H1 (cell line): Measurements from ENCODE around the gene C2orf76. TPM values are rescaled to one million over a fixed set of nuclear protein-coding genes. Genes with fewer than 3 reads are reported as not detected.

ENCODE experiments used
- CTCF ChIA-PET: fragments of 300-600 bp; sonication (Branson Sonifier 250); formaldehyde crosslinking; loops from one replicate; lab custom pipeline; 2021; ENCODE audit not compliant: partially characterized antibody; lab: Charles Lee
- POLR2A ChIA-PET: fragments of 300-600 bp; sonication (Branson Sonifier 250); formaldehyde crosslinking; loops from one replicate; lab custom pipeline; 2021; ENCODE audit warnings: inconsistent platforms; ENCODE audit not compliant: partially characterized antibody; lab: Charles Lee
- DNase-seq, 2 experiments: peaks; one replicate each; pipeline versions ENCODE4 v3.0.0 to v3.0.0-alpha.2; 2010 to 2022; ENCODE audit warnings: low spot score in 2 of 2, low read depth in 1 of 2, mixed read lengths in 1 of 2
- FAIRE-seq: peaks from 2 replicates; lab custom pipeline; 2011; peaks lifted over from hg19 to GRCh38; lab: Jason Lieb, UNC
- H2AFZ ChIP-seq: 2 replicates; pipeline ENCODE4 v1.8.1; 2012; ENCODE audit warnings: low read length, inconsistent platforms
- H2AK5ac ChIP-seq: 2 replicates; pipeline ENCODE4 v1.6.1; 2013; ENCODE audit warnings: low read depth, low read length
- H2BK120ac ChIP-seq: replicated peaks from 2 replicates; pipeline ENCODE3; 2013; ENCODE audit warnings: low read depth, low read length, inconsistent platforms
- H2BK12ac ChIP-seq: 2 replicates; pipeline ENCODE4 v1.6.1; 2013; ENCODE audit warnings: low read depth, low read length
- H2BK15ac ChIP-seq: 2 replicates; pipeline ENCODE4 v1.6.1; 2013; ENCODE audit warnings: low read length
- H2BK20ac ChIP-seq: 2 replicates; pipeline ENCODE4 v1.6.1; 2013; ENCODE audit warnings: low read length
- H2BK5ac ChIP-seq: 2 replicates; pipeline ENCODE4 v1.6.1; 2013; ENCODE audit warnings: low read depth, low read length
- H3K14ac ChIP-seq: 2 replicates; pipeline ENCODE4 v1.6.1; 2013; ENCODE audit warnings: inconsistent platforms; ENCODE audit not compliant: insufficient read length
- H3K18ac ChIP-seq: 2 replicates; pipeline ENCODE4 v1.6.1; 2013; ENCODE audit warnings: low read length; ENCODE audit errors: extremely low read depth
- H3K23ac ChIP-seq: 2 replicates; pipeline ENCODE4 v1.6.1; 2013; ENCODE audit warnings: inconsistent platforms; ENCODE audit not compliant: insufficient read length
- H3K23me2 ChIP-seq: 2 replicates; pipeline ENCODE4 v1.6.1; 2013; ENCODE audit warnings: low read depth, low read length
- H3K27ac ChIP-seq: 2 replicates; pipeline ENCODE4 v1.6.1; 2011; ENCODE audit warnings: low read depth, low read length, inconsistent platforms
- H3K27me3 ChIP-seq, 4 experiments: replicated peaks in 1 of 4; 1 replicate in 1 of 4; 2 replicates in 3 of 4; pipeline versions ENCODE4 v1.6.1 to v1.8.1; 2011 to 2013; ENCODE audit warnings: low read length in 3 of 4, mild to moderate bottlenecking in 3 of 4, inconsistent platforms in 2 of 4, mixed read lengths in 2 of 4, moderate library complexity in 1 of 4; ENCODE audit not compliant: control insufficient read depth in 3 of 4, insufficient read depth in 3 of 4; ENCODE audit errors: extremely low read depth in 1 of 4
- H3K36me3 ChIP-seq, 4 experiments: 2 replicates each; pipeline versions ENCODE4 v1.6.1 to v1.8.1; 2011 to 2013; ENCODE audit warnings: mild to moderate bottlenecking in 4 of 4, low read length in 3 of 4, moderate library complexity in 2 of 4, control low read depth in 1 of 4, inconsistent platforms in 1 of 4; ENCODE audit not compliant: insufficient read depth in 4 of 4, control insufficient read depth in 2 of 4
- H3K4ac ChIP-seq: replicated peaks from 2 replicates; pipeline ENCODE3; 2013; ENCODE audit warnings: low read length, low read depth, mixed read lengths, inconsistent platforms; ENCODE audit not compliant: insufficient read length
- H3K4me1 ChIP-seq, 4 experiments: replicated peaks in 1 of 4; 1 replicate in 1 of 4; 2 replicates in 3 of 4; pipeline versions ENCODE4 v1.6.1 to v1.8.1; 2011 to 2013; ENCODE audit warnings: low read length in 3 of 4, inconsistent platforms in 2 of 4, mixed read lengths in 1 of 4; ENCODE audit not compliant: insufficient read depth in 4 of 4, control insufficient read depth in 3 of 4
- H3K4me2 ChIP-seq, 2 experiments: 2 replicates each; pipeline versions ENCODE4 v1.6.1 to v1.8.1; 2011 to 2013; ENCODE audit warnings: low read depth in 2 of 2, low read length in 2 of 2, control low read depth in 1 of 2, inconsistent platforms in 1 of 2, mild to moderate bottlenecking in 1 of 2; ENCODE audit not compliant: insufficient read depth in 1 of 2
- H3K4me3 ChIP-seq, 4 experiments: fragments of 200-600, 300-600 bp in 1 of 4; sonication (generic), shearing (Covaris generic), sonication (Bioruptor Twin) in 1 of 4; 2 replicates each; pipeline versions ENCODE4 v1.5.1 to v1.8.1; 2011 to 2016; ENCODE audit warnings: low read length in 4 of 4, low read depth in 3 of 4, control low read depth in 2 of 4, inconsistent platforms in 2 of 4, mild to moderate bottlenecking in 2 of 4, mixed read lengths in 1 of 4, moderate library complexity in 1 of 4; ENCODE audit not compliant: insufficient read depth in 2 of 4; ENCODE audit errors: extremely low read depth in 1 of 4
- H3K56ac ChIP-seq: replicated peaks from 2 replicates; pipeline ENCODE3; 2013; ENCODE audit warnings: low read depth, mild to moderate bottlenecking, mixed read lengths, low read length, inconsistent platforms; ENCODE audit not compliant: insufficient read length
- H3K79me1 ChIP-seq: 2 replicates; pipeline ENCODE4 v1.6.1; 2013; ENCODE audit warnings: low read depth, low read length, control low read depth
- H3K79me2 ChIP-seq, 2 experiments: 2 replicates each; pipeline versions ENCODE4 v1.6.1 to v1.8.1; 2012 to 2013; ENCODE audit warnings: low read length in 2 of 2, mild to moderate bottlenecking in 2 of 2, inconsistent platforms in 1 of 2; ENCODE audit not compliant: insufficient read depth in 2 of 2, control insufficient read depth in 1 of 2
- H3K9ac ChIP-seq, 4 experiments: replicated peaks in 1 of 4; 1 replicate in 1 of 4; 2 replicates in 3 of 4; pipeline versions ENCODE4 v1.6.1 to v1.8.1; 2011 to 2013; ENCODE audit warnings: low read depth in 3 of 4, low read length in 3 of 4, control low read depth in 2 of 4, mild to moderate bottlenecking in 2 of 4, moderate library complexity in 2 of 4, inconsistent platforms in 1 of 4; ENCODE audit errors: extremely low read depth in 1 of 4
- H3K9me3 ChIP-seq, 2 experiments: 2 replicates each; pipeline versions ENCODE4 v1.6.1 to v1.8.1; 2012 to 2013; ENCODE audit warnings: mild to moderate bottlenecking in 2 of 2, moderate library complexity in 2 of 2, control low read depth in 1 of 2, inconsistent platforms in 1 of 2, low read depth in 1 of 2, low read length in 1 of 2, mixed read lengths in 1 of 2; ENCODE audit not compliant: insufficient read depth in 2 of 2
- H4K20me1 ChIP-seq, 2 experiments: replicated peaks in 1 of 2; 2 replicates each; pipeline versions ENCODE3 to v1.8.1; 2011 to 2013; ENCODE audit warnings: inconsistent platforms in 2 of 2, low read length in 2 of 2, mild to moderate bottlenecking in 1 of 2; ENCODE audit not compliant: insufficient read depth in 2 of 2, control insufficient read depth in 1 of 2
- H4K5ac ChIP-seq: 2 replicates; pipeline ENCODE4 v1.6.1; 2013; ENCODE audit warnings: low read length, low read depth, mixed read lengths, inconsistent platforms; ENCODE audit not compliant: insufficient read length
- H4K8ac ChIP-seq: 2 replicates; pipeline ENCODE4 v1.8.0; 2013; ENCODE audit warnings: mild to moderate bottlenecking, moderate library complexity, low read length, inconsistent platforms; ENCODE audit not compliant: insufficient read depth; ENCODE audit errors: extremely low read depth
- H4K91ac ChIP-seq: replicated peaks from 2 replicates; pipeline ENCODE3; 2013; ENCODE audit warnings: low read length, mixed read lengths, inconsistent platforms; ENCODE audit not compliant: insufficient read length
- ASH2L ChIP-seq: fragments of 200-600, 300-600 bp; sonication (generic); IDR thresholded peaks from one replicate; pipeline ENCODE4 v1.7.1; 2017; ENCODE audit warnings: low read length
- CBX5 ChIP-seq: fragments of 300-800, 300-1000 bp; sonication (generic); IDR thresholded peaks from 2 replicates; pipeline ENCODE4 v1.7.1; 2016; ENCODE audit warnings: antibody characterized with exemption, low read length, low read depth
- CBX8 ChIP-seq: fragments of 300-800, 300-1000 bp; sonication (generic); IDR thresholded peaks from 2 replicates; pipeline ENCODE4 v1.7.1; 2016; ENCODE audit warnings: low read depth, low read length, borderline replicate concordance
- CREB1 ChIP-seq: IDR thresholded peaks from 2 replicates; pipeline ENCODE4 v1.6.1; 2012; ENCODE audit warnings: inconsistent platforms
- CTBP2 ChIP-seq: IDR thresholded peaks from 2 replicates; pipeline ENCODE4 v1.7.0; 2011; ENCODE audit warnings: borderline replicate concordance, mild to moderate bottlenecking, moderate library complexity, mixed read lengths, low read length; ENCODE audit not compliant: insufficient read depth, insufficient read length
- JUN ChIP-seq: IDR thresholded peaks from 2 replicates; pipeline ENCODE4 v1.6.1; 2011; ENCODE audit warnings: low read depth, mild to moderate bottlenecking, improper control_type of control experiment, low read length
- KDM4A ChIP-seq: IDR thresholded peaks from one replicate; pipeline ENCODE4 v1.7.1; 2012; ENCODE audit warnings: low read depth, mild to moderate bottlenecking, moderate library complexity, low read length, inconsistent platforms; ENCODE audit not compliant: severe bottlenecking
- MAX ChIP-seq: IDR thresholded peaks from 2 replicates; pipeline ENCODE4 v1.6.1; 2012; ENCODE audit warnings: inconsistent platforms
- NANOG ChIP-seq: IDR thresholded peaks from 2 replicates; pipeline ENCODE4 v1.6.1; 2011; ENCODE audit warnings: low read length, low read depth, mild to moderate bottlenecking, inconsistent platforms; ENCODE audit not compliant: insufficient read depth, poor library complexity, severe bottlenecking
- POLR2AphosphoS5 ChIP-seq: IDR thresholded peaks from 2 replicates; pipeline ENCODE4 v1.6.1; 2011; ENCODE audit warnings: low read depth, low read length
- POU5F1 ChIP-seq: IDR thresholded peaks from 2 replicates; pipeline ENCODE4 v1.6.1; 2011; ENCODE audit warnings: low read depth, mild to moderate bottlenecking, low read length, moderate library complexity
- RNF2 ChIP-seq: fragments of 200-900, 300-1000 bp; sonication (generic); IDR thresholded peaks from 2 replicates; pipeline ENCODE4 v1.7.1; 2016; ENCODE audit warnings: borderline replicate concordance, low read depth, mild to moderate bottlenecking, antibody characterized with exemption, low read length; ENCODE audit not compliant: poor library complexity, severe bottlenecking; ENCODE audit errors: missing control alignments
- SIN3A ChIP-seq, 2 experiments: IDR thresholded peaks in 1 of 2; conservative IDR thresholded peaks in 1 of 2; 2 replicates each; pipeline ENCODE4 v1.6.1; 2011 to 2012; ENCODE audit warnings: low read length in 2 of 2, improper control_type of control experiment in 1 of 2, low read depth in 1 of 2, mild to moderate bottlenecking in 1 of 2
- ZNF274 ChIP-seq: IDR thresholded peaks from 2 replicates; pipeline ENCODE4 v1.7.0; 2012; ENCODE audit warnings: low read length, borderline replicate concordance; ENCODE audit errors: extremely low read depth
- WGBS, 2 experiments: shearing (Covaris generic) in 1 of 2; methylation state at CpG; one replicate each; pipeline versions ENCODE4 v1.1.6 to v1.1.7; 2013 to 2015; ENCODE audit warnings: low lambda C conversion rate in 2 of 2, mixed read lengths in 2 of 2, inconsistent platforms in 1 of 2, low coverage in 1 of 2, missing lambda C conversion rate in 1 of 2; ENCODE audit not compliant: insufficient replicate concordance in 2 of 2, insufficient coverage in 1 of 2, insufficient read length in 1 of 2; ENCODE audit errors: extremely low coverage in 1 of 2, missing lambda C conversion rate in 1 of 2; 5-methylcytosine and 5-hydroxymethylcytosine counted together
- polyA plus RNA-seq, 7 experiments: library from polyadenylated mRNA; depleted of rRNA in 3 of 7; stranded (reverse) in 5 of 7; unstranded in 2 of 7; fragments of >200 nt in 5 of 7; fragments of 200-250 nt in 2 of 7; gene quantifications; 1 replicate in 5 of 7; 2 replicates in 1 of 7; 4 replicates in 1 of 7; pipeline versions ENCODE4 v1.2.1 to v1.2.3, GENCODE V29; 2011 to 2013; ENCODE audit warnings: missing spikeins in 2 of 7, mixed read lengths in 2 of 7
- total RNA-seq: library from RNA; stranded (reverse); fragmentation: NEBNext Ultra II Directional; extraction: Animal tissue kit (Norgen Biotek cat#: 25700); gene quantifications from 2 replicates; pipeline ENCODE4 v1.2.1, GENCODE V29; 2021

C2orf76 gene
- total and polyA plus RNA-seq, 2 of the 8 experiments (the other 6 are each of a cell fraction or from before 2014, with no cell fraction given) = 4.4 to 5.0 TPM

DNA sequence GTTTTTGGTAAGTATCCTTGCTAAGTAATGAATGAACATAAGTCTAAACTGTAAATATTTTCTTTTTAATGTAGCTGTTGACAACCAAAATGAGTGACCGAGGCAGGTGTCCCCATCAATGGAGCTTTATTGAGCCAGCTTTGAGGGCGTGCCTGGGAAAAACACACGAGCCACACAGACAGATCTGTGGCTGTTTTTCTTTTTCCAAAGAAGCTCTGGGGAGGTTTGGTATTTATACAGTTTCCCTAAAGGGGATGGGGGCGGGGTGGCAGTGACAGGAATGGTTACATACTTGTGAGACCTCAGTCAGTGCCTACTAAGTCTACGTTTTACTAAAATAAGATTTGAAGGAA, 11.3 kb upstream of the C2orf76 start:
- Histone ChIP-seq H4K20me1 (no peaks in the 10 kb centered on the region), H3K56ac (no peak overlapping the region), H4K8ac (no peak overlapping the region), H3K23ac (no peak overlapping the region), H2BK15ac (no peak overlapping the region), H3K14ac (no peak overlapping the region), H3K9ac (no peak overlapping the region), H3K79me1 (peaks cover 2% of the 10 kb centered on the region; the same call in 1 of the 2 replicates), H3K4me2 (no peak overlapping the region), H3K27ac (no peak overlapping the region), H2BK12ac (no peak overlapping the region), H3K79me2 (no peaks in the 10 kb centered on the region), H3K36me3 (peaks cover 2 to 7% (median 6%) of the 10 kb centered on the region in 4 experiments; a peak in 6 of 8 replicates), H3K4me3 (no peak overlapping the region), H2BK120ac (no peak overlapping the region), H3K23me2 (no peaks in the 10 kb centered on the region), H2AFZ (no peak overlapping the region), H2BK5ac (no peak overlapping the region), H2BK20ac (no peak overlapping the region), H3K4ac (no peak overlapping the region), H3K18ac (no peak overlapping the region), H4K5ac (no peak overlapping the region), H3K27me3 (no peaks in the 10 kb centered on the region), H3K4me1 (no peaks in the 10 kb centered on the region), H2AK5ac (no peak overlapping the region), H4K91ac (no peak overlapping the region), H3K9me3 (no peaks in the 10 kb centered on the region)
- WGBS, 2 experiments = 83% methylated on average over 5 of the region's 5 CpGs; no CpG with 5 or more reads in 1 of the 2 experiments
- FAIRE-seq (no peak), DNase-seq (no peak)
- POLR2A ChIA-PET = interaction anchor here (1.3 kb wide), 1 partner anchor 11 kb away, joined by 6 read pairs; the partner anchor contains the start of genes C2orf76 and DBI
- CTCF ChIA-PET = interaction anchor here (0.9 to 1.1 kb wide), 4 partner anchors 8 to 105 kb away, joined by 3 to 6 read pairs (median 4); partner anchors contain the start of genes C2orf76 and DBI
- TF ChIP-seq JUN = no peak
- TF ChIP-seq CBX8 = no peak
- TF ChIP-seq CTBP2 = no peak
- no peak for TF ChIP-seq POU5F1
- no peak for TF ChIP-seq RNF2
- TF ChIP-seq CBX5 = no peak
- no peak for TF ChIP-seq KDM4A
- no peak for TF ChIP-seq CREB1
- no peak for TF ChIP-seq ASH2L
- TF ChIP-seq POLR2AphosphoS5 = no peak
- TF ChIP-seq ZNF274 = no peak
- no peak for TF ChIP-seq MAX
- TF ChIP-seq NANOG = no peak
- TF ChIP-seq SIN3A (conservative IDR thresholded peaks at IDR 0.05 in 1 of 2, IDR thresholded peaks at IDR 0.05 in 1 of 2; ENCODE audit: low read depth in 1 of 2, low read length in 2 of 2) = no peak
